Endothelial cell of umbilical vein (primary cell): Measurements from ENCODE around the gene CTXND1. TPM values are rescaled to one million over a fixed set of nuclear protein-coding genes. Genes with fewer than 3 reads are reported as not detected.
"Not testable (repeated sequence)": the region's sequence is repeated elsewhere in the genome, so short reads cannot be mapped to it uniquely, and the experiment has no call there.

Experiments
- BruUV-seq: library from RNA; stranded (reverse); fragments of 400-500 nt; replicated peaks from 2 replicates; lab custom pipeline; 2021; lab: Mats Ljungman, UMichigan
- CTCF ChIA-PET: fragments of 300-600, 350-600 bp; sonication (Branson Sonifier 250); formaldehyde crosslinking; loops from one replicate; lab custom pipeline; 2021; ENCODE audit warnings: antibody characterized with exemption, inconsistent platforms; lab: Charles Lee
- POLR2A ChIA-PET: fragments of 300-600, 350-600 bp; sonication (Branson Sonifier 250); formaldehyde crosslinking; loops from one replicate; lab custom pipeline; 2021; ENCODE audit warnings: antibody characterized with exemption, inconsistent platforms; lab: Charles Lee
- DNase-seq: peaks from one replicate; pipeline ENCODE4 v3.0.0-alpha.2; 2011; ENCODE audit warnings: low read depth, low spot score
- FAIRE-seq: peaks from 2 replicates; lab custom pipeline; 2011; peaks lifted over from hg19 to GRCh38; lab: Jason Lieb, UNC
- H2AFZ ChIP-seq: 2 replicates; pipeline ENCODE4 v1.6.0; 2012; ENCODE audit warnings: low read depth, low read length, control low read depth, inconsistent platforms
- H3K27ac ChIP-seq: 2 replicates; pipeline ENCODE4 v1.5.1; 2011; ENCODE audit warnings: low read depth, mild to moderate bottlenecking, control low read depth, low read length, moderate library complexity; ENCODE audit not compliant: insufficient read depth
- H3K27me3 ChIP-seq, 2 experiments: 2 replicates each; pipeline versions ENCODE4 v1.6.0 to v1.6.1; 2011; ENCODE audit warnings: low read length in 2 of 2, mixed read lengths in 1 of 2; ENCODE audit not compliant: control insufficient read depth in 2 of 2, insufficient read depth in 2 of 2
- H3K36me3 ChIP-seq, 2 experiments: 2 replicates in 1 of 2; 3 replicates in 1 of 2; pipeline ENCODE4 v1.5.1; 2011; ENCODE audit warnings: low read length in 2 of 2, mild to moderate bottlenecking in 1 of 2, moderate library complexity in 1 of 2; ENCODE audit not compliant: control insufficient read depth in 2 of 2, insufficient read depth in 2 of 2; ENCODE audit errors: extremely low read depth in 1 of 2
- H3K4me1 ChIP-seq: 3 replicates; pipeline ENCODE4 v1.5.1; 2011; ENCODE audit warnings: mild to moderate bottlenecking, low read length; ENCODE audit not compliant: control insufficient read depth, insufficient read depth; ENCODE audit errors: extremely low read depth
- H3K4me2 ChIP-seq: 2 replicates; pipeline ENCODE4 v1.6.1; 2011; ENCODE audit warnings: low read length, control low read depth, mixed read lengths; ENCODE audit not compliant: insufficient read depth
- H3K4me3 ChIP-seq, 3 experiments: fragments of 200-600 bp in 1 of 3; sonication (generic), shearing (Covaris generic) in 1 of 3; replicated peaks in 1 of 3; 2 replicates each; pipeline ENCODE4 v1.5.1; 2011 to 2016; ENCODE audit warnings: control low read depth in 3 of 3, low read length in 3 of 3, mild to moderate bottlenecking in 2 of 3, inconsistent platforms in 1 of 3, low read depth in 1 of 3, moderate library complexity in 1 of 3; ENCODE audit not compliant: insufficient read depth in 1 of 3
- H3K79me2 ChIP-seq: 2 replicates; pipeline ENCODE4 v1.6.0; 2012; ENCODE audit warnings: low read length, inconsistent platforms; ENCODE audit not compliant: control insufficient read depth, insufficient read depth
- H3K9ac ChIP-seq: replicated peaks from 2 replicates; pipeline ENCODE3; 2011; ENCODE audit warnings: low read length, control low read depth; ENCODE audit not compliant: insufficient read depth; ENCODE audit errors: extremely low read depth
- H3K9me1 ChIP-seq: replicated peaks from 3 replicates; pipeline ENCODE4 v1.6.0; 2011; ENCODE audit warnings: mild to moderate bottlenecking, low read length; ENCODE audit not compliant: control insufficient read depth, insufficient read depth; ENCODE audit errors: extremely low read depth
- H3K9me3 ChIP-seq: replicated peaks from 2 replicates; pipeline ENCODE4 v1.5.1; 2012; ENCODE audit warnings: low read length, inconsistent platforms; ENCODE audit not compliant: control insufficient read depth, insufficient read depth
- H4K20me1 ChIP-seq: replicated peaks from 2 replicates; pipeline ENCODE3; 2011; ENCODE audit warnings: mild to moderate bottlenecking, low read length; ENCODE audit not compliant: control insufficient read depth, insufficient read depth; ENCODE audit errors: extremely low read depth
- GATA2 ChIP-seq: IDR thresholded peaks from 2 replicates; pipeline ENCODE4 v1.7.0; 2011; ENCODE audit warnings: low read depth, mild to moderate bottlenecking, moderate library complexity, mixed read lengths, low read length; ENCODE audit not compliant: insufficient read length, insufficient read depth
- JUN ChIP-seq: IDR thresholded peaks from 2 replicates; pipeline ENCODE4 v1.6.1; 2011; ENCODE audit warnings: borderline replicate concordance, low read depth; ENCODE audit not compliant: insufficient read length, insufficient read depth
- MYC ChIP-seq: IDR thresholded peaks from one replicate; pipeline ENCODE4 v1.6.1; 2011; ENCODE audit warnings: mild to moderate bottlenecking, low read depth, low read length
- POLR2A ChIP-seq: IDR thresholded peaks from 2 replicates; pipeline ENCODE4 v1.6.1; 2012; ENCODE audit warnings: low read depth, mild to moderate bottlenecking, control low read depth, low read length
- dilution Hi-C: fragments of 300-500 bp; cut with MboI; formaldehyde crosslinking; loops from one replicate; pipeline ENCODE4 v1.15.0; 2019; ENCODE audit warnings: low sequenced_read_pairs; ENCODE audit not compliant: extremely low pct_ligation_motif_present
- intact Hi-C: fragments of 100-400 bp; cut with micrococcal nuclease; formaldehyde crosslinking; loops from one replicate; pipeline ENCODE4 v1.10.0; 2022
- polyA plus RNA-seq, 4 experiments: library from polyadenylated mRNA; depleted of rRNA in 3 of 4; stranded (reverse) in 3 of 4; unstranded in 1 of 4; fragments of >200 nt; gene quantifications; 2 replicates each; pipeline versions ENCODE4 v1.2.1 to v1.2.3, GENCODE V29; 2011 to 2012; ENCODE audit warnings: missing spikeins in 1 of 4
- total RNA-seq: library from RNA; stranded (reverse); gene quantifications from 2 replicates; pipeline ENCODE4 v1.2.3, GENCODE V29; 2021
- TF ChIP-seq, protein P1 (sequence below): IDR thresholded peaks from 2 replicates; pipeline ENCODE4 v1.6.1; 2011; ENCODE audit not compliant: insufficient read depth, insufficient read length
- TF ChIP-seq, protein P2 (sequence below), 2 donors: IDR thresholded peaks; 1 replicate in 1 of 2; 2 replicates in 1 of 2; pipeline ENCODE4 v1.5.1; 2011; ENCODE audit warnings: low read length in 2 of 2, mild to moderate bottlenecking in 2 of 2, moderate library complexity in 2 of 2, control low read depth in 1 of 2, inconsistent platforms in 1 of 2, low read depth in 1 of 2; ENCODE audit not compliant: insufficient read depth in 1 of 2; ENCODE audit errors: extremely low read depth in 1 of 2

Gene CTXND1
- total and polyA plus RNA-seq, 2 donors (not counting 3 experiments of a cell fraction or from before 2014, with no cell fraction given), result not detected

DNA sequence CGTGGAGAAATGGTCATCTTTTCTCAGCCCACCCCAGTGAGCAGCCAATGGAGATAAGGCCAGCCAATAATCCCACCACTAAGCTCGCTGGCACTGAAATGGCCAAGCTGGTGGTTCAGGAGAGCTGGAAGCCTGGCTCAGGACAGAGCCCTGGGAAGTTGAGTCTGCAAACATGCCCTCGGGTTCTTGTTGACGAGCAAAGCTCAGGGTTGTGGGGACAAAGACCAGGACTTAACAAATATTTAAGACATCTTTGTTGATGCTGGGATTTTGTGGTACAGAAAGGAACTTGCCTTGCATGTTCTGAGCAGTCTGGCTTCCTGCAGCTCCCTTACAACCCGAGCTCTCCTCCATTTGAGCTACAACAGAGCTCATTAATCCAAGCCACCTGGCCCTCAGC, 94.8 kb downstream of the CTXND1 start:
- Histone ChIP-seq H3K27me3 (no peaks in the 10 kb centered on the region), H3K79me2 (no peaks in the 10 kb centered on the region), H3K4me1 (peaks cover 20% of the 10 kb centered on the region), H3K9ac (no peak overlapping the region), H2AFZ (no peak overlapping the region), H3K36me3 (no peaks in the 10 kb centered on the region), H3K4me2 (no peak overlapping the region), H4K20me1 (no peaks in the 10 kb centered on the region), H3K9me1 (no peaks in the 10 kb centered on the region), H3K27ac (no peak overlapping the region), H3K9me3 (no peaks in the 10 kb centered on the region), H3K4me3 (no peak overlapping the region)
- no peak for TF ChIP-seq GATA2
- intact Hi-C loops, result no loop called here
- ChIA-PET CTCF (interaction anchor here (1.4 to 2.6 kb wide), 4 partner anchors 9 to 20 kb away, joined by 4 to 15 read pairs (median 4); no protein-coding TSS in a partner anchor), POLR2A (no interaction called here)
- no peak for DNase-seq
- FAIRE-seq, result no peak
- BruUV-seq, result no TSS peak
- dilution Hi-C loops, result no loop called here

GRCh38 chr15:80156176-80156720, 95.8 kb downstream of the CTXND1 start:
- H3K4me1 ChIP-seq, result peaks cover 20% of the 10 kb centered on the region
- H4K20me1 ChIP-seq, result no peaks in the 10 kb centered on the region
- H3K9ac ChIP-seq, result no peak overlapping the region
- no peaks in the 10 kb centered on the region for H3K27me3 ChIP-seq
- CTCF ChIA-PET, result interaction anchor here (1.4 to 5.8 kb wide), 3 partner anchors 10 to 17 kb away, joined by 4 to 30 read pairs (median 4); no protein-coding TSS in a partner anchor
- dilution Hi-C loops (no loop called here), intact Hi-C loops (no loop called here)
- POLR2A ChIA-PET, result no interaction called here
- no peak overlapping the region for H3K4me2 ChIP-seq
- H2AFZ ChIP-seq, result no peak overlapping the region
- DNase-seq, result no peak
- H3K36me3 ChIP-seq, result no peaks in the 10 kb centered on the region
- TF ChIP-seq JUN, result no peak
- TF ChIP-seq, protein P1, sequence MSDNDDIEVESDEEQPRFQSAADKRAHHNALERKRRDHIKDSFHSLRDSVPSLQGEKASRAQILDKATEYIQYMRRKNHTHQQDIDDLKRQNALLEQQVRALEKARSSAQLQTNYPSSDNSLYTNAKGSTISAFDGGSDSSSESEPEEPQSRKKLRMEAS, result no peak
- TF ChIP-seq MYC, result no peak
- TF ChIP-seq, protein P2, sequence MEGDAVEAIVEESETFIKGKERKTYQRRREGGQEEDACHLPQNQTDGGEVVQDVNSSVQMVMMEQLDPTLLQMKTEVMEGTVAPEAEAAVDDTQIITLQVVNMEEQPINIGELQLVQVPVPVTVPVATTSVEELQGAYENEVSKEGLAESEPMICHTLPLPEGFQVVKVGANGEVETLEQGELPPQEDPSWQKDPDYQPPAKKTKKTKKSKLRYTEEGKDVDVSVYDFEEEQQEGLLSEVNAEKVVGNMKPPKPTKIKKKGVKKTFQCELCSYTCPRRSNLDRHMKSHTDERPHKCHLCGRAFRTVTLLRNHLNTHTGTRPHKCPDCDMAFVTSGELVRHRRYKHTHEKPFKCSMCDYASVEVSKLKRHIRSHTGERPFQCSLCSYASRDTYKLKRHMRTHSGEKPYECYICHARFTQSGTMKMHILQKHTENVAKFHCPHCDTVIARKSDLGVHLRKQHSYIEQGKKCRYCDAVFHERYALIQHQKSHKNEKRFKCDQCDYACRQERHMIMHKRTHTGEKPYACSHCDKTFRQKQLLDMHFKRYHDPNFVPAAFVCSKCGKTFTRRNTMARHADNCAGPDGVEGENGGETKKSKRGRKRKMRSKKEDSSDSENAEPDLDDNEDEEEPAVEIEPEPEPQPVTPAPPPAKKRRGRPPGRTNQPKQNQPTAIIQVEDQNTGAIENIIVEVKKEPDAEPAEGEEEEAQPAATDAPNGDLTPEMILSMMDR (IDR thresholded peaks at IDR 0.05; ENCODE audit: extremely low read depth in 1 of 2, insufficient read depth in 1 of 2, low read depth in 1 of 2, low read length in 2 of 2), result no peak
- no peak for TF ChIP-seq POLR2A
- H3K79me2 ChIP-seq, result no peaks in the 10 kb centered on the region
- no peak overlapping the region for H3K4me3 ChIP-seq
- H3K9me1 ChIP-seq, result no peaks in the 10 kb centered on the region
- no peak overlapping the region for H3K27ac ChIP-seq
- FAIRE-seq, result no peak
- BruUV-seq, result no TSS peak
- no peaks in the 10 kb centered on the region for H3K9me3 ChIP-seq

DNA sequence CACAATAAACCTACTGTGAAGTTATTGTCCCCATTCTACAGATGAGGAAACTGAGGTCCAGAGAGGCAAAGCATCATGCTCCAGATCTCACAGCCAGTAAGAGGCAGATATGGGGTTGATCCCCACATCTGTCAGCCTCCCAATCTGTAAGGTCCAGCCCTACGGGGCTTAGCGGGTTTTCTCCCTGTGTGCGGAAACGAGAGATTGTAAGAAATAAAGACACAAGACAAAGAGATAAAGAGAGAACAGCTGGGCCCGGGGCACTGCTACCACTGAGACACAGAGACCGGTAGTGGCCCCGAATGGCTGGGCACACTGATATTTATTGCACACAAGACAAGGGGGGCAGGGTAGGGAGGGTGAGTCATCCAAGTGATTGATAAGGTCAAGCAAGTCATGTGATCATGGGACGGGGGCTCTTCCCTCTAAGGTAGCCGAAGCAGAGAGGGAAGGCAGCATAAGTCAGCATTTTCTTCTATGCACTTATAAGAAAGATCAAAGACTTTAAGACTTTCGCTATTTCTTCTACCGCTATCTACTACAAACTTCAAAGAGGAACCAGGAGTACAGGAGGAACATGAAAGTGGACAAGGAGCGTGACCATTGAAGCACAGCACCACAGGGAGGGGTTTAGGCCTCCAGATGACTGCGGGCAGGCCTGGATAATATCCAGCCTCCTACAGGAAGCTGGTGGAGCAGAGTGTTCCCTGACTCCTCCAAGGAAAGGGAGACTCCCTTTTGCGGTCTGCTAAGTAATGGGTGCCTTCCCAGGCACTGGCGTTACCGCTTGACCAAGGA, 96.4 kb downstream of the CTXND1 start:
- H3K9me1 ChIP-seq, dilution Hi-C loops, DNase-seq, FAIRE-seq, H3K4me3 ChIP-seq, H2AFZ ChIP-seq, H3K36me3 ChIP-seq, H4K20me1 ChIP-seq, BruUV-seq, H3K9ac ChIP-seq, POLR2A ChIA-PET, H3K9me3 ChIP-seq, H3K27me3 ChIP-seq, H3K79me2 ChIP-seq, H3K27ac ChIP-seq, H3K4me2 ChIP-seq, intact Hi-C loops: not testable (repeated sequence)
- CTCF ChIA-PET, result interaction anchor here (1.5 to 5.8 kb wide), 2 partner anchors 10 to 17 kb away, joined by 4 to 30 read pairs; no protein-coding TSS in a partner anchor
- peaks cover 15% of the 10 kb centered on the region for H3K4me1 ChIP-seq
